ENCODE results near the gene SIRPB1. TPM values are rescaled to one million over a fixed set of nuclear protein-coding genes. Genes with fewer than 3 reads are reported as not detected.

The SIRPB1 gene
- total RNA-seq, 1 experiment from 2014 or later = not detected

GRCh38 chr20:1621316-1621715 is 1.5 kb upstream of the SIRPB1 start:
- TF ChIP-seq EZH2 (IDR thresholded peaks at IDR 0.05; ENCODE audit: borderline replicate concordance, low read depth, low read length, poor library complexity, severe bottlenecking) (no peak), CTCF (conservative IDR thresholded peaks at IDR 0.05; ENCODE audit: low read depth, low read length) (no peak)
- ChIA-PET CTCF (no interaction called here), POLR2A (ENCODE audit: low non-redundant PET) (no interaction called here)

GRCh38 chr20:1618954-1619540 is 762 bp downstream of the SIRPB1 start:
- ChIA-PET POLR2A (ENCODE audit: low non-redundant PET) (no interaction called here), CTCF (interaction anchor here (0.6 kb wide), 1 partner anchor 293 kb away, joined by 4 read pairs; no protein-coding TSS in a partner anchor)
- H3K27me3 ChIP-seq (replicated peaks; ENCODE audit: insufficient read depth, low read depth, low read length, poor library complexity) = no peaks in the 10 kb centered on the region
- no peaks in the 10 kb centered on the region for H3K9me3 ChIP-seq (ENCODE audit: low read depth, low read length, poor library complexity, severe bottlenecking)
- H3K27ac ChIP-seq (ENCODE audit: low read depth, low read length, poor library complexity, severe bottlenecking) = no peak overlapping the region
- no TSS peak for BruUV-seq (replicated peaks)
- H3K36me3 ChIP-seq (ENCODE audit: insufficient read depth, low read length, poor library complexity, severe bottlenecking) = no peaks in the 10 kb centered on the region
- peaks cover 10% of the 10 kb centered on the region for H3K4me1 ChIP-seq (ENCODE audit: insufficient read depth, low read length, poor library complexity, severe bottlenecking)
- H3K4me3 ChIP-seq (ENCODE audit: low read depth, low read length, poor library complexity, severe bottlenecking) = no peak overlapping the region
- intact Hi-C loops (cut with micrococcal nuclease; ENCODE audit: unreplicated experiment) = no loop called here
- TF ChIP-seq CTCF (conservative IDR thresholded peaks at IDR 0.05; ENCODE audit: low read depth, low read length) (no peak), EZH2 (IDR thresholded peaks at IDR 0.05; ENCODE audit: borderline replicate concordance, low read depth, low read length, poor library complexity, severe bottlenecking) (no peak)
- DNase-seq (ENCODE audit: low spot score) = no peak

More at GRCh38 chr20:1621316-1621715, 1.5 kb upstream of the SIRPB1 start:
- Histone ChIP-seq H3K27me3 (replicated peaks; ENCODE audit: insufficient read depth, low read depth, low read length, poor library complexity) (no peaks in the 10 kb centered on the region), H3K36me3 (ENCODE audit: insufficient read depth, low read length, poor library complexity, severe bottlenecking) (no peaks in the 10 kb centered on the region), H3K27ac (ENCODE audit: low read depth, low read length, poor library complexity, severe bottlenecking) (no peak overlapping the region), H3K4me3 (ENCODE audit: low read depth, low read length, poor library complexity, severe bottlenecking) (no peak overlapping the region), H3K4me1 (ENCODE audit: insufficient read depth, low read length, poor library complexity, severe bottlenecking) (peaks cover 10% of the 10 kb centered on the region), H3K9me3 (ENCODE audit: low read depth, low read length, poor library complexity, severe bottlenecking) (no peaks in the 10 kb centered on the region)
- no TSS peak for BruUV-seq (replicated peaks)
- intact Hi-C loops (cut with micrococcal nuclease; ENCODE audit: unreplicated experiment) = no loop called here
- DNase-seq (ENCODE audit: low spot score) = no peak

- intact Hi-C loops (cut with micrococcal nuclease; ENCODE audit: unreplicated experiment) = no loop called here
- POLR2A ChIA-PET (ENCODE audit: low non-redundant PET) = no interaction called here
- CTCF ChIA-PET = interaction anchor here (0.6 kb wide), 1 partner anchor 293 kb away, joined by 4 read pairs; no protein-coding TSS in a partner anchor
- H3K27ac ChIP-seq (ENCODE audit: low read depth, low read length, poor library complexity, severe bottlenecking) = no peak overlapping the region
- H3K4me3 ChIP-seq (ENCODE audit: low read depth, low read length, poor library complexity, severe bottlenecking) = no peak overlapping the region
- BruUV-seq (replicated peaks) = no TSS peak
- H3K4me1 ChIP-seq (ENCODE audit: insufficient read depth, low read length, poor library complexity, severe bottlenecking) = peaks cover 10% of the 10 kb centered on the region
- TF ChIP-seq CTCF (conservative IDR thresholded peaks at IDR 0.05; ENCODE audit: low read depth, low read length) (no peak), EZH2 (IDR thresholded peaks at IDR 0.05; ENCODE audit: borderline replicate concordance, low read depth, low read length, poor library complexity, severe bottlenecking) (no peak)
- no peaks in the 10 kb centered on the region for H3K36me3 ChIP-seq (ENCODE audit: insufficient read depth, low read length, poor library complexity, severe bottlenecking)
- peak; percentile 2 for DNase-seq (ENCODE audit: low spot score)
- no peaks in the 10 kb centered on the region for H3K9me3 ChIP-seq (ENCODE audit: low read depth, low read length, poor library complexity, severe bottlenecking)
- H3K27me3 ChIP-seq (replicated peaks; ENCODE audit: insufficient read depth, low read depth, low read length, poor library complexity) = no peaks in the 10 kb centered on the region
Measured at GRCh38 chr20:1618479-1618878, 1.3 kb downstream of the SIRPB1 start.

All from A673 (cell line).